HepG2 (cell line): ENCODE measurements around the gene ATG9A. TPM values are rescaled to one million over a fixed set of nuclear protein-coding genes. Genes with fewer than 3 reads are reported as not detected.
A peak's percentile ranks its signal among the peaks of the same experiment; 100 is the strongest.

Source experiments
- ATF7-NPFF ChIP-seq: sonication (generic); formaldehyde crosslinking; IDR thresholded peaks from 2 replicates; pipeline ENCODE4 v1.8.1; 2023; ENCODE audit warnings: mild to moderate bottlenecking, low read depth, missing genetic modification reagents, moderate library complexity
- BHLHE40 ChIP-seq: IDR thresholded peaks from 2 replicates; pipeline ENCODE4 v1.6.1; 2011; ENCODE audit warnings: low read length, improper control_type of control experiment
- CREB1 ChIP-seq, 2 experiments: fragments of 450-650 bp in 1 of 2; IDR thresholded peaks; 2 replicates each; pipeline ENCODE4 v1.6.1; 2016 to 2017; ENCODE audit warnings: control low read depth in 1 of 2, mild to moderate bottlenecking in 1 of 2, missing compliant biosample characterization in 1 of 2, missing genetic modification characterization in 1 of 2
- ELF1 ChIP-seq: sonication (generic); formaldehyde crosslinking; IDR thresholded peaks from 2 replicates; pipeline ENCODE4 v1.4.0; 2020; ENCODE audit warnings: missing genetic modification reagents
- FOXK2 ChIP-seq: fragments of 450-650 bp; IDR thresholded peaks from 2 replicates; pipeline ENCODE4 v1.6.1; 2016
- GFI1 ChIP-seq: sonication (generic); formaldehyde crosslinking; IDR thresholded peaks from 2 replicates; pipeline ENCODE4 v1.5.0; 2020; ENCODE audit warnings: missing genetic modification reagents, mild to moderate bottlenecking, borderline replicate concordance
- HES4 ChIP-seq: sonication (generic); formaldehyde crosslinking; IDR thresholded peaks from 2 replicates; pipeline ENCODE4 v1.9.0; 2021; ENCODE audit warnings: mild to moderate bottlenecking, missing genetic modification reagents, borderline replicate concordance
- KDM5B ChIP-seq: sonication (generic); formaldehyde crosslinking; IDR thresholded peaks from 2 replicates; pipeline ENCODE4 v1.4.0; 2020; ENCODE audit warnings: missing genetic modification reagents, mild to moderate bottlenecking, borderline replicate concordance
- KLF15 ChIP-seq: sonication (generic); formaldehyde crosslinking; IDR thresholded peaks from 2 replicates; pipeline ENCODE4 v1.8.1; 2023; ENCODE audit warnings: borderline replicate concordance, mild to moderate bottlenecking, inconsistent platforms, missing genetic modification reagents, mixed read lengths
- LCORL ChIP-seq, 2 experiments: fragments of 450-650 bp in 1 of 2; sonication (generic) in 1 of 2; formaldehyde crosslinking in 1 of 2; IDR thresholded peaks; 2 replicates each; pipeline versions ENCODE4 v1.5.0 to v1.6.1; 2017 to 2020; ENCODE audit warnings: antibody characterized with exemption in 1 of 2, missing genetic modification reagents in 1 of 2
- NFKB2 ChIP-seq: sonication (generic); formaldehyde crosslinking; IDR thresholded peaks from 2 replicates; pipeline ENCODE4 v1.4.0; 2020; ENCODE audit warnings: missing genetic modification reagents, borderline replicate concordance
- PLRG1 ChIP-seq: fragments of 450-650 bp; conservative IDR thresholded peaks from 2 replicates; pipeline ENCODE4 v1.6.1; 2016
- RBAK ChIP-seq: sonication (generic); formaldehyde crosslinking; IDR thresholded peaks from 2 replicates; pipeline ENCODE4 v1.5.1; 2020; ENCODE audit warnings: mild to moderate bottlenecking, missing genetic modification reagents
- RBFOX2 ChIP-seq: fragments of 200-400 bp; formaldehyde crosslinking; IDR thresholded peaks from 2 replicates; pipeline ENCODE4 v1.6.1; 2017; ENCODE audit warnings: low read depth, mild to moderate bottlenecking, low read length
- REXO4 ChIP-seq: sonication (generic); formaldehyde crosslinking; IDR thresholded peaks from 2 replicates; pipeline ENCODE4 v1.8.0; 2022; ENCODE audit warnings: missing genetic modification reagents, mild to moderate bottlenecking, borderline replicate concordance
- RFX1 ChIP-seq: fragments of 450-650 bp; IDR thresholded peaks from 2 replicates; pipeline ENCODE4 v1.6.1; 2017
- ZNF180 ChIP-seq: sonication (generic); formaldehyde crosslinking; IDR thresholded peaks from 2 replicates; pipeline ENCODE4 v1.4.0; 2020; ENCODE audit warnings: low read depth, missing genetic modification reagents, borderline replicate concordance
- ZNF264 ChIP-seq: sonication (generic); formaldehyde crosslinking; IDR thresholded peaks from 2 replicates; pipeline ENCODE4 v1.4.0; 2020; ENCODE audit warnings: missing genetic modification reagents
- ZNF326 ChIP-seq: sonication (generic); formaldehyde crosslinking; IDR thresholded peaks from 2 replicates; pipeline ENCODE4 v1.4.0; 2020; ENCODE audit warnings: missing genetic modification reagents, borderline replicate concordance
- ZNF83 ChIP-seq: sonication (generic); formaldehyde crosslinking; IDR thresholded peaks from 2 replicates; pipeline ENCODE4 v1.4.0; 2020; ENCODE audit warnings: missing genetic modification reagents, mild to moderate bottlenecking, borderline replicate concordance
- polyA plus RNA-seq, 8 experiments: library from polyadenylated mRNA; depleted of rRNA in 3 of 8; stranded (reverse) in 7 of 8; unstranded in 1 of 8; fragments of >200 nt; fragmentation: Illumina TruSeq in 4 of 8; extraction: Trizol in 4 of 8; gene quantifications; 2 replicates each; pipeline versions ENCODE4 v1.2.1 to v1.2.3, GENCODE V29; 2011 to 2016; ENCODE audit warnings: low read depth in 4 of 8, missing spikeins in 1 of 8, mixed read lengths in 1 of 8; ENCODE audit not compliant: insufficient read depth in 1 of 8
- total RNA-seq, 5 experiments: library from RNA; depleted of rRNA; stranded (reverse); fragments of >200 nt; fragmentation: Illumina TruSeq; extraction: Trizol; gene quantifications; 2 replicates each; pipeline ENCODE4 v1.2.3, GENCODE V29; 2016; ENCODE audit warnings: low read depth in 1 of 5
- TF ChIP-seq, protein P1 (sequence below): sonication (generic); formaldehyde crosslinking; IDR thresholded peaks from 2 replicates; pipeline ENCODE4 v1.4.0; 2020; ENCODE audit warnings: mild to moderate bottlenecking, missing genetic modification reagents
- TF ChIP-seq, protein P2 (sequence below): sonication (generic); formaldehyde crosslinking; IDR thresholded peaks from 2 replicates; pipeline ENCODE4 v1.4.0; 2020; ENCODE audit warnings: missing genetic modification reagents
- TF ChIP-seq, protein P3 (sequence below): sonication (generic); formaldehyde crosslinking; conservative IDR thresholded peaks from 2 replicates; pipeline ENCODE4 v1.4.0; 2020; ENCODE audit warnings: missing genetic modification reagents

The ATG9A gene
- total and polyA plus RNA-seq, 2 of the 13 experiments (the other 11 are each of a cell fraction or from before 2014, with no cell fraction given): 35.0 to 131 TPM

DNA sequence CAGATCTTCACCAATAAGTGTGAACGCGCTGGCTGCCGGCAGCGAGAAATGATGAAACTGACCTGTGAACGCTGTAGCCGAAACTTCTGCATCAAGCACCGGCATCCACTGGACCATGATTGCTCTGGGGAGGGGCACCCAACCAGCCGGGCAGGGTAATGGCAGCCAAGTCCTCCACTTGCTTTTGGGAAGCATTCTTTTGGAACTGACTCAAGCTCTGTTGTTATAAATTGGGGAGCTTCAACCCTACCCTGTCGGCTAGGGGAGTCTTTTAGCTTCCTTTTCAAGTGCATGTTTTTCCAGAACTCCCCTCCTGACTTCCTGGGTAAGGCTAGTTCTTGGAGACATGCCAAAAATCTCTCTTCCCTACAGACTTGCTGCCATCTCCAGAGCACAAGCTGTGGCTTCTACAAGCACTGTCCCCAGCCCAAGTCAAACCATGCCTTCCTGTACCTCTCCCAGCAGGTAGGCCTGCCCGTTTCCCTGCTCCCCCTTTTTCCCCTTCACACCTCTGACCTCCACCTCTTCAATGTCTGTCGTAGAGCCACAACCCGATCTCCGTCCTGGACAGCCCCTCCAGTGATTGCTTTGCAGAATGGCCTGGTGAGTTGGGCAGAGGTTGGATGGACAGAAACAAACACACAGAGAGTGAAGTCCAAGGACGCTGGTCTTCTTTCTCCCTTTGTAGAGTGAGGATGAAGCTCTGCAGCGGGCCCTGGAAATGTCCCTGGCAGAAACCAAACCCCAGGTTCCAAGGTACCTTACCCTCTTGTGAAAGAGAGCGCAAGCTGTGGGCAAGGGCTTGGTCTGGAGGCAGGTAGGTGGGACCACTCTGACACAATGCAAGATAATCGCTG is 21.3 kb downstream of the ATG9A start (continued):
- TF ChIP-seq ZNF264: peak; percentile 72
- peak; percentile 75; the same call in 1 of the 2 replicates for TF ChIP-seq GFI1 (CRISPR knock-in tag)
- TF ChIP-seq, protein P1, sequence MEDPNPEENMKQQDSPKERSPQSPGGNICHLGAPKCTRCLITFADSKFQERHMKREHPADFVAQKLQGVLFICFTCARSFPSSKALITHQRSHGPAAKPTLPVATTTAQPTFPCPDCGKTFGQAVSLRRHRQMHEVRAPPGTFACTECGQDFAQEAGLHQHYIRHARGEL (CRISPR knock-in tag): no peak; the same call in 1 of the 2 replicates
- no peak for TF ChIP-seq KLF15 (CRISPR knock-in tag)
- TF ChIP-seq ZNF83: 0 out of 2 replicates have a peak, but pooled peaks have one; percentile 27
- TF ChIP-seq FOXK2: no peak
- TF ChIP-seq, protein P2, sequence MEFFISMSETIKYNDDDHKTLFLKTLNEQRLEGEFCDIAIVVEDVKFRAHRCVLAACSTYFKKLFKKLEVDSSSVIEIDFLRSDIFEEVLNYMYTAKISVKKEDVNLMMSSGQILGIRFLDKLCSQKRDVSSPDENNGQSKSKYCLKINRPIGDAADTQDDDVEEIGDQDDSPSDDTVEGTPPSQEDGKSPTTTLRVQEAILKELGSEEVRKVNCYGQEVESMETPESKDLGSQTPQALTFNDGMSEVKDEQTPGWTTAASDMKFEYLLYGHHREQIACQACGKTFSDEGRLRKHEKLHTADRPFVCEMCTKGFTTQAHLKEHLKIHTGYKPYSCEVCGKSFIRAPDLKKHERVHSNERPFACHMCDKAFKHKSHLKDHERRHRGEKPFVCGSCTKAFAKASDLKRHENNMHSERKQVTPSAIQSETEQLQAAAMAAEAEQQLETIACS (CRISPR knock-in tag): no peak; the same call in 1 of the 2 replicates
- no peak for TF ChIP-seq RBFOX2
- no peak for TF ChIP-seq ZNF326 (CRISPR knock-in tag)
- TF ChIP-seq CREB1 (IDR thresholded peaks at IDR 0.05): no peak
- TF ChIP-seq CREB1 (CRISPR knock-in tag; IDR thresholded peaks at IDR 0.05): peak; percentile 73
- TF ChIP-seq NFKB2 (CRISPR knock-in tag): 0 out of 2 replicates have a peak, but pooled peaks have one; percentile 25
- peak; percentile 43; the same call in 1 of the 2 replicates for TF ChIP-seq ZNF180 (CRISPR knock-in tag)
- peak; percentile 31 for TF ChIP-seq ELF1 (CRISPR knock-in tag)
- TF ChIP-seq LCORL (IDR thresholded peaks at IDR 0.05): no peak
- peak; percentile 91 for TF ChIP-seq LCORL (CRISPR knock-in tag; IDR thresholded peaks at IDR 0.05)
- TF ChIP-seq BHLHE40: no peak; the same call in 1 of the 2 replicates
- no peak for TF ChIP-seq RBAK (CRISPR knock-in tag)
- TF ChIP-seq, protein P3, sequence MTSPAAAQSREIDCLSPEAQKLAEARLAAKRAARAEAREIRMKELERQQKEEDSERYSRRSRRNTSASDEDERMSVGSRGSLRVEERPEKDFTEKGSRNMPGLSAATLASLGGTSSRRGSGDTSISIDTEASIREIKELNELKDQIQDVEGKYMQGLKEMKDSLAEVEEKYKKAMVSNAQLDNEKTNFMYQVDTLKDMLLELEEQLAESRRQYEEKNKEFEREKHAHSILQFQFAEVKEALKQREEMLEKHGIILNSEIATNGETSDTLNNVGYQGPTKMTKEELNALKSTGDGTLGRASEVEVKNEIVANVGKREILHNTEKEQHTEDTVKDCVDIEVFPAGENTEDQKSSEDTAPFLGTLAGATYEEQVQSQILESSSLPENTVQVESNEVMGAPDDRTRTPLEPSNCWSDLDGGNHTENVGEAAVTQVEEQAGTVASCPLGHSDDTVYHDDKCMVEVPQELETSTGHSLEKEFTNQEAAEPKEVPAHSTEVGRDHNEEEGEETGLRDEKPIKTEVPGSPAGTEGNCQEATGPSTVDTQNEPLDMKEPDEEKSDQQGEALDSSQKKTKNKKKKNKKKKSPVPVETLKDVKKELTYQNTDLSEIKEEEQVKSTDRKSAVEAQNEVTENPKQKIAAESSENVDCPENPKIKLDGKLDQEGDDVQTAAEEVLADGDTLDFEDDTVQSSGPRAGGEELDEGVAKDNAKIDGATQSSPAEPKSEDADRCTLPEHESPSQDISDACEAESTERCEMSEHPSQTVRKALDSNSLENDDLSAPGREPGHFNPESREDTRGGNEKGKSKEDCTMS (CRISPR knock-in tag): no peak
- TF ChIP-seq PLRG1: no peak
- TF ChIP-seq ATF7-NPFF: no peak
- no peak for TF ChIP-seq REXO4 (CRISPR knock-in tag)
- no peak for TF ChIP-seq HES4 (CRISPR knock-in tag)
- TF ChIP-seq RFX1: no peak
- no peak for TF ChIP-seq KDM5B (CRISPR knock-in tag)
